Inflammatory macrophage treated with lipopolysaccharide for 4 hours (primary cell): ENCODE results near the gene RIPOR1.
"Not testable (repeated sequence)": the region's sequence is repeated elsewhere in the genome, so short reads cannot be mapped to it uniquely, and the experiment has no call there.

Source experiments
- DNase-seq: peaks from one replicate; pipeline ENCODE4 v3.0.0-alpha.2; 2020

Gene RIPOR1, protein sequence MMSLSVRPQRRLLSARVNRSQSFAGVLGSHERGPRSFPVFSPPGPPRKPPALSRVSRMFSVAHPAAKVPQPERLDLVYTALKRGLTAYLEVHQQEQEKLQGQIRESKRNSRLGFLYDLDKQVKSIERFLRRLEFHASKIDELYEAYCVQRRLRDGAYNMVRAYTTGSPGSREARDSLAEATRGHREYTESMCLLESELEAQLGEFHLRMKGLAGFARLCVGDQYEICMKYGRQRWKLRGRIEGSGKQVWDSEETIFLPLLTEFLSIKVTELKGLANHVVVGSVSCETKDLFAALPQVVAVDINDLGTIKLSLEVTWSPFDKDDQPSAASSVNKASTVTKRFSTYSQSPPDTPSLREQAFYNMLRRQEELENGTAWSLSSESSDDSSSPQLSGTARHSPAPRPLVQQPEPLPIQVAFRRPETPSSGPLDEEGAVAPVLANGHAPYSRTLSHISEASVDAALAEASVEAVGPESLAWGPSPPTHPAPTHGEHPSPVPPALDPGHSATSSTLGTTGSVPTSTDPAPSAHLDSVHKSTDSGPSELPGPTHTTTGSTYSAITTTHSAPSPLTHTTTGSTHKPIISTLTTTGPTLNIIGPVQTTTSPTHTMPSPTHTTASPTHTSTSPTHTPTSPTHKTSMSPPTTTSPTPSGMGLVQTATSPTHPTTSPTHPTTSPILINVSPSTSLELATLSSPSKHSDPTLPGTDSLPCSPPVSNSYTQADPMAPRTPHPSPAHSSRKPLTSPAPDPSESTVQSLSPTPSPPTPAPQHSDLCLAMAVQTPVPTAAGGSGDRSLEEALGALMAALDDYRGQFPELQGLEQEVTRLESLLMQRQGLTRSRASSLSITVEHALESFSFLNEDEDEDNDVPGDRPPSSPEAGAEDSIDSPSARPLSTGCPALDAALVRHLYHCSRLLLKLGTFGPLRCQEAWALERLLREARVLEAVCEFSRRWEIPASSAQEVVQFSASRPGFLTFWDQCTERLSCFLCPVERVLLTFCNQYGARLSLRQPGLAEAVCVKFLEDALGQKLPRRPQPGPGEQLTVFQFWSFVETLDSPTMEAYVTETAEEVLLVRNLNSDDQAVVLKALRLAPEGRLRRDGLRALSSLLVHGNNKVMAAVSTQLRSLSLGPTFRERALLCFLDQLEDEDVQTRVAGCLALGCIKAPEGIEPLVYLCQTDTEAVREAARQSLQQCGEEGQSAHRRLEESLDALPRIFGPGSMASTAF

DNA sequence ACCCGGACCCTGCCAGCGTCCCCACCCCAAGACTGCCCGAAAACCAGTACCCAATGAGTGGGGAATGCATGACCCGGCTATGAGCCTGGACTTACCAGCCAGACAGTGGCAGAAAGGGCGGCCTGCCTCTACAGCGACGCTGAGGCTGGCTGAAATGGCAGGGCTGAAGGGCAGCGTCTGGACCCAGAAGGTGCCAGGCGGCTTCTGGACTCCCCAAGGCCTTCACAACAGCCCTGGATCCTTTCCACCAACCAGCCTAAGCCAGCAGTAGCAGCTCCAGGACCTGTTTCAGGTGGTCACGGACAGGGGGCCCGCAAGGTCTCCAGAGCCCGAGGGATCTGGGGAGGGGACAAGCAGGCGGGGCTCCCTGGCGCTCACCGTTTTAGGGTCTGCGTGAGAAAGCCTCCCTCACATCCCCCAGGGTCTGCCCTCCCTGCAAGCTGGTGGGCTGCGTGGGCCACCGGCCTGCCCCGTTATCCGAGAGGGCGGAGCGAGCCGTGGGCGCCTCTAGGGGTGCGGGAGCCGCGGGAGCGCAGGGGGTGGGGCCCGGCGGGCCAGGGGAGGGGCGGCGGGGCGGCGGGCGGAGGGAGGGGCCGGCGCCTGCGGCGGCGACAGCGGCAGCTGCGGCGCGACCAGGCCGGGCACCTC is at the start of gene RIPOR1:
Gene RIPOR1 (plus strand): TSS at position 608 of the 648 bp plus-strand sequence. CDS start 9,618 bp downstream, outside the sequence.
- DNase-seq = peak; percentile 51

DNA sequence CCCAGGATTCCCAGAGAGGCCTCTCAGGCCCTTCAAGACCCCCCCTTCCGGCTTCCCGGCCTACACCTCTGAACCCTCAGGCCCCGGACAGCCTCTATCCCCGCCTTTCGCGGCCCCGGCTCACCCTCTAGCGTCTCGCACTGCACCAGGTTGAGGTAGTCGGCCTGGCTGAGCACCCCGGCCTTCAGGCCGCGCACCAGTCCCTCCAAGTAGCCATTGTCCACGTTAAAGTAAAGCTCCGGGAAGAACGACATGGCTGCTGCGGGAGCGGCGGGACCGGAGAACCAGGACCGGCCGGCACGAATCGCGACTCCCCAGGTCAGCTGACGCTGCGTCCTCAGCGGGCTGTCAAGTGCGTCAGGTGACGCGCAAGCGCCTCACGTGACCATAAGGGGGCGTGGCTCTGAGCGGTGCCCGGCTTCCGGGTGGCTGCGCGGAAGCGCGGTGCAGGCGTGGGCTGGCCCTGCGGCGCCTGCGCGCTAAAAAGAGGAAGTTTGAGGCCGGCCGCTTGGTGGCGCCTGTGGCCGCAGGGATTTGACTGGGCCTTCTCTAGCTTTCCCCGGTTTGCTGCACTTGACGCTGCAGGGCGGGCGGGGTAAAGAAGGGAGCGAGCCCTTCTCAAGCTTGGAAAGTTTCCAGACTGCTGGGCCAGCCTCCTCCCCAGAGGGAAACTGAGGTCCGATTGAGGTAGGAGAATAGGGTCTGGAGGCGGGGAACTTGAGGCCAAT is 47.6 kb upstream of the RIPOR1 start, which contains the start of gene ATP6V0D1:
Gene ATP6V0D1 (minus strand): TSS at position 325 of the 728 bp plus-strand sequence. CDS start 71 bp downstream, at position 254.
- peak; percentile 99 for DNase-seq

DNA sequence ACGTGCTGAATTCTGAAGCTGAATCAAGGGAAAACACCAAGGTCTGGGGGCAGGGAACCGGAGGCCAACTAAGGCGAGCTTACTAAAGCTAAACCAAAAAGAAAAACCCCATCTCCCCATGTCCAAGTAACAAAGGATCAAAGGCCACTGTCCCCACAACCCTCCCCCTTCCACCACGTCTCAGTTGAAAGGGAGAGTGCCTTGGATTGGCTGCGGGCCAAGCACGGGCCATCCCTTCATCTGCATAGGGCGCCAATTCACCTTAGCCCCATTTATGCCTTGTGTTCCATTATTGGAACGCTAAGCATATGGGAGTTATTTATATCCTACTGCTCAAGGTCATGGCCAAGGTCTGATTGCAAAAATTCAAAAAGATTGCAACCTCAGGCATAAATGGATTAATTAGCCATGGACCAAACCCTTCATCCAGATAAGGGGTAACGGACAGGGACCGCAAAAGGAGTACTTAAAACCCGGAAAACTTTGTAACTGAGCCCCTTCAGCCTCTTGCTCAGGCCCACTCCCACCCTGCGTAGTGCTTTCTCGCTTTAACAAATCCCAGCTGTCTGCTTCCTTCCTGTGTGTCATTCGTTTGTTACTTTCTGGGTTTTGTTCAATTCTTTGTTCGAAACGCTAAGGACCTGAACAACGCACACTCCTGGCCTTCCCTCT is 46.9 kb upstream of the RIPOR1 start:
- no peak for DNase-seq

DNA sequence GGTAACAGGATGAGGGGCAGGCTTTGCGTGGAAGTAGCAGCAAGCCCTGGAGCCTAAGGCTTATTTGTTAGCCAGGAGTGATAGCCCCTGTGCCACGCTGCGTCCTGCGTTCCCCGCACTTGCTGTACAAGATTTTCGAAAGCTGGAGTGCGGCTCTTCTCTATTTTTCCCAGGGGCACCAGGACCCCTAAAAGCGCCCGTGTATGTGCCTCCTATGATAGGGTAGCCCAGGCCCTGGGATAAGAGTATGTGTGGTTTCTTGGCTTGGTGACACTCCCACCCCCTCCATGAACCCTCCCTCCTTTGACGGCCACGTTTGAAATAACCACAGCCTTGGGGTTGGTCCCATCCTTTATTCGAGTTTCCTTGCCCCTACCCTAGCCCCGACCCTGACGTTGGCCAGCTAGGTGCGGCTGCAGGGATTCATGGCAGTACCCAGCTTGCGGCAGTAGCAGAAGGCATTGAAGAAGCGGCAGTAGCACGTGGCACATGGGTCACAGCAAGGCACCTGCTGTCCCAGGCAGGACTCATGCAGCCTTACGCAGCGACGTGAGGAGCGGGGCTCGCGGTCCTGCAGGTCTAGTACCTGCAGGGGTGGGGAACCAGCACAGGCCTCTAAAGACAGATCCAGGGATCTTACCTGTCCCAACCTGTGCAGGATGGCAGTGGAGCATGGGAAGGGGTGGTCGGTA is 46.2 kb upstream of the RIPOR1 start:
- DNase-seq = no peak

DNA sequence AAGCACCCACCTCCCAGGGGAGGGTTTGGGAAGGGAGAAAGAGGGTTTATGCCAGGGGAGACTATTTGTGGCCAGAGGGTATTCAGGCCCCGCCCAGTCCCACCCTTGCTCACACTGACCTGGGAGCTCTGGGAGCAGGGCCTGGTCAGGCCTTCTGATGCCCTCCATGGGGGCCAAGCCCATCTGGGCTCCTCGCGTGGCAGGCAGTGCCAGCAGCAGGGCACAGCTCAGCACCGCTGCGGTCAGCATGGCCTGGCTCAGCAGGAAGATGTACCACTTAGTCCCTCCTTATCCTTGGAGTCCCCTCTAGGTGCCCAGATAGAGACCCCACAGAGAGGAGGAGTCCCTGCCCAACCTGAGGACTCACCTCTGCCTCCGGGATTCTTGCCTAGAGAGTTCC is 45.5 kb upstream of the RIPOR1 start, which contains the start of gene AGRP:
Gene AGRP (minus strand): TSS at position 398 of the 400 bp plus-strand sequence. CDS start 149 bp downstream, at position 249.
- no peak for DNase-seq

DNA sequence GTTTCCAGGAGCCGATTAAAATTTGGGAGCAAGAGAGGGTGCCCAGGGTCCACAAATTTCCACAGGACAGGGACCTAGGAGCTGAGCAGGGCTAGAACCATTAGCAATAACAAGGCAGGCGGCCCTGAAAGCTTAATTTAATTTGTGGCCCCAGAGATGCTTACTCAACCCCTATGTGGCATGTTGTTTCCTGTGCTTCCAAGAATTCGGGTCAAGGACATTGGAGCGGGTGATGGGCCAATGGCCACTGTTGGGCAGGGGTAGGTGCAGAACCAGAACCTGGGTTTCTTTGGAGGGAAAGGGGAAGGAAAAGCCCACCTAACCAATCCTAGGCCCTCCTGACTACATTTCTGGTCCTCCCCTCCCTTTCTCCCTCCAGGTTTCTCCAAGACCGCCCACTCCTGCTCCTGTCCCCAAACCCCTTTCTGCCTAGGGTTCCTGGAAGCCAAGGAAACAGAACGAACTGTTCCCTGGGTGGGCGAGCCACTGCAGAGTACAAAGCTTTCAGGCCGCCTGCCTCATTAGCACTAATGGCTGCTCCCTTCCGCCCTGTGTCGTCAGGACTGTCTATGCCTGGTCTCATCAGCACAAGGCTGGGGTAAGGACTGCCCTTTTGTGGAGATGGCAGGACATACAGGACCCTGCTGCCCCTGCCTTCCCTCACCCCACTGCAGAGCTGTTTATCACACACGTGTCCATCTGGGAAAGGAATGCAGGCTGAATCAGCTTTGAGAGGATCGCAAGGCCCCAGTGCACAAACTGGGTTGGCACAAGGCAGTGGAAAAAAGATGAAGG is 44.7 kb upstream of the RIPOR1 start:
- no peak for DNase-seq

DNA sequence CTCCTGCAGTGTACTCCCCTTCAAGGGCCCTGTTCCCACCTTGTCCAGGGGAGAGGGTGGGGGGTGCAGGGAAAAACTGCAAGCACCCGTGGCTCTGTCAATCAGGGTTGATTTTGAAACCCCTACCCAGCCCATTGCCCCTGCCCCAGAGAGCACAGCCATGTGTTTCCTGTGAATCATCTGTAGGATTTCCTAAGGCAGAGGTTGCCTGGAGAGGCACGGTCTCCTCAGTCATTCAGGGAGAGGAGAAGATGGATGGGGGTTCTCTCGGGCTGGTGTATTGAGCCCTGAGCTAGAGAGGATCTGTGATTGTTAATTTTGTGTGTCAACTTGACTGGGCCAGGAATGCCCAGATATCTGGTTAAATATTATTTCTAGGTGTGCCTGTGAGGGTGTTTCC is 41.8 kb upstream of the RIPOR1 start:
- peak; percentile 69 for DNase-seq

DNA sequence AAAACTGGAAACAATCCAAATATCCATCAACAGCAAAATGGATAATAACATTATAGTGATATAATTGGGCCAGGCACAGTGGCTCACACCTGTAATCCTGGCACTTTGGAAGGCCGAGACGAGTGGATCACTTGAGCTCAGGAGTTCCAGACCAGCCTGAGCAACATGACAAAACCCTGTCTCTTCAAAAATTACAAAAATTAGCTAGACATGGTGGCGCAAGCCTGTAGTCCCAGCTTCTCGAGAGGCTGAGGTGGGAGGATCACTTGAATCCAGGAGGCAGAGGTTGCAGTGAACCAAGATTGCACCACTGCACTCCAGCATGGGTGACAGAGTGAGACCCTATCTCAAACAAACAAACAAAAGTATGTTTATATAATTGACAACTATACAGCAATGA is 41.1 kb upstream of the RIPOR1 start:
- DNase-seq = not testable (repeated sequence)

DNA sequence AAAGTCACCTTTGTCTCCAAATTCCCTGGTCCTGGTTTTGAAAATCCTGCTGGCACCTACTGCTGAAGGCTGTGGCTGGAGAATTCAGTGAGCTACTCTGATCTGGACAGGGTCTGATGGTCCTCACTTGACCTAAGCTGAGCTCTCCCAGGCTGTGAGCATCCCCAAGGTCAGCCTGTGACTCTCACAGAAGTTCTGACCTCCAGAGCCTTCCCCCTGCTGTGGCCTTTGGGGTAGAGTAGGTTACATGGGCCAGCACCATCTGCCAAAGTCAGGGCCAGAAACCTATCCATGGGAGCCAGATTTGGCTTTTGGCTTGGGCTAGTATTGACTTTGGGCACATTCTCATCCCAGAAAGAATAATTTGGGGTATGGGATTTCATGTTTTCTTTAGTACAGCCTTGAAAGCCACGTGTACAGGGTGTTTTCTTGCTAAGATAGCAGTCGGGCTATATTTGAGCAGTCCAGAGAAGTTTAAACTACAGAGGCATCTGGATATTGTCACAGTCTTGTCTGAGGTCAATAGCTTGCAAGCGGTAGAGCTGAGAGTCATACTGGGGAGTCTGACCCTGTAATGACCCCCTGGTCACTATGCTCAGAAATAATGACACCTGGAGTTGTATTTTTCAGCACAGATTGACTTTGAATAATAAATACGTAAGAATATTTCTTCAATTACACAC is 39.1 kb upstream of the RIPOR1 start:
- no peak for DNase-seq

DNA sequence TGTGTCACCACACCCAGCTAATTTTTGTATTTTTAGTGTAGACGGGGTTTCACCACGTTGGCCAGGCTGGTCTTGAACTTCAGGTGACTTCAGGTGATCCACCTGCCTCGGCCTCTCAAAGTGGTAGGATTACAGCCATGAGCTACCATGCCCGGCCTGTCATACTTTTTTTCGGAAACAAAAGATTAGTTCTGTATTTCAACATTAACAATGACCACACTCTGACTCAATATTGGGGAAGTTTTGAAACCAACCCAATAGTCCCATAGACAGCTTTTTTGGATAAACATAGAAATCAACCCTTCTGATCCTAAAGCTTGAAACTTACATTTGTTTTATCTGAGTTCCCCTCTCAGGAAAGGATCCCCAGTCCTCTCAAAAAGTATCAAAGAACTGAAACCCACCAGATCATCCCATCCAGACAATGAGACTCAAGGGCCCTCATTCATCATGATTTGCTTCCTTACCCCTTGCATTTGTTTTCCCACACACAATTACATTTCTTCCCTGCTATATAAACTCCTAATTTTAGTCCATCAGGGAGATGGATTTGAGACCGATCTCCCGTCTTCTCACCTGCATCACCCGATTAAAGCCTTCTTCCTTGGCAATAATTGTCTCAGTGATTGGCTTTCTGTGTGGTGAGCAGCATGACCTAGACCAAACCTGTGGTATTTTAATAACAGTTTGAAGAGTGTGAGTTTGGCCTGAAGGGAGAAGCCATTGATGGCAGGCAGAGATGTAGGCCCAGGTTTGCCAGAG is 38.1 kb upstream of the RIPOR1 start:
- peak; percentile 87 for DNase-seq

DNA sequence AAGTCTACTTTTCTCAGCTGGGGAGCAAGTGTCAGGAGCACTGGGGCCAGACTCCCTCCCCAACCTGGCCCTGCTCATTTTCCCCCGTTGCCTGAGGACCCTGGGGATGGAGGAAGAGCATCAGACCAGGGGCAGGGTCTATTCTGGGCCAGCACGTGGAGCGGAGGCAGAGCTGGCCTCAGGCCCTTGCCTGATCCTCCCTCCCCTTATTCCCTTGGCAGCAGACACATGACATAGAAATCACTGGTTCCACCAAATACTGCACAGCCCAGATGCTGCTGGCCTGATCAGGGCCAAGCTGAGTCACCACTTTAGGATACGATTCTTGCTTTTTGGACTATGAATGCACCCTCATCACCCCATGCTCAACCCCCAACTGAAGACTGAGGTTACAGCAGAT is 29.5 kb upstream of the RIPOR1 start:
- no peak for DNase-seq

DNA sequence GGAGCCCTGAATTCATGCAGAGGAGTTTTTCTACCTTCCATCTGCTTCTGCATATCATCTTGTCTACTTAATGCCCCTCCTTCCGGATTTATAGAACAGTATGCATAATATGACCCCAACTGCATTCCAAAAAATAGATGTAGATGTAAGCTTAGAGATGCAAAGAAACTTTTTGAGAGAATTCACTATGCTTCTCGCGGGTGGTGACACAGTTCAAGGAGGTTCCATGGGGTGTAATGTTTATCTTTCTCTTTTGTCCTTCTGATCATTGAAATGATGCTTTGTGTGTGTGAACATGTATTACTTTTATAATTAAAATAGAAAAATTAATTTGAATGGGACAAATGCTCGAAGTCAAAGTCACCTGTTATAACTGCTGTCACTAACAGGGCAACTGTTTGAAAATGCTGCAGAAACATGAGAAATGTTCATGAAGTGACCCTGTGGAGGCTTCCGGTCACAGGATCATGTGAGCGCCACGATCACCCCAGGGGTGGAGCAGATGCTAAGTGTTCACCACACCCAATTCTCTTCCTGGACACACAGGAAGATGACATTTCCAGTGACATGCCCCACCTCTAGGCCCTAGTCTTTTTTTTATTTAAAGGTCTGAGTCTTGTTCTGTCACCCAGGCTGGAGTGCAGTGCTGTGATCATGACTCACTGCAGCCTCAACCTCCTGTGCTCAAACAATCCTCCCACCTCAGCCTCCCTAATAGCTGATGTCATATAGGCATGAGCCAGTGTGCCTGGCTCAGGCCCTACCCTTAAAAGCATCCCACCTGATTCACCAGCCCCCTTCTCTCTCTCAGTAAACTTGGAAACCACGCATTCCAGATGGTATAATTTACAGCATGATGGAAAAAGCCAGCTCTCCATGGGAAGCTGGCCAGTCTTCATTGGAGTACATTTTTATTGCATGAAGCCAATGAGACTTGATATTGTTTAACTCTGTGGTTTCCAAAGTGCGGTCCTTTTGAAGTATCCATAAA is 24.3 kb upstream of the RIPOR1 start:
- peak; percentile 96 for DNase-seq

DNA sequence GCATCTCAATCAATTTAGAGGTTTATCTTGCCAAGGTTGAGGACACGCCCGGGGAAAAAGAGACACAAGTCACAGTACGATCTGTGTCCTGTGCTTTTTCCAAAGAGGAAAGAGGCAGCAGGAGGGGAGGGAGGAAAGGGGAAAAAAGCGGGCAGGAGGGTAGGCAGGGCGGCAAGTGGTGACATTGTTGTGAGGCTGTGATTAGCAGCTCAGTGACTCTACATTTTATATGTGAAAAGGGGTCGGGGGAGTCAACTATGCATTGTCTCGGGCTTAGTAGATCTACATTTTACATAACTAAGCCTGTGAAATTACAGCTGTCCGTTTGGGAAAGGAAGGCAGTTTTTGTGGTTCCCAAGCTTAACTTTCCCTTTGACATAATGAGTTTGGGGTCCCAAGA is 22.2 kb upstream of the RIPOR1 start:
- no peak for DNase-seq

DNA sequence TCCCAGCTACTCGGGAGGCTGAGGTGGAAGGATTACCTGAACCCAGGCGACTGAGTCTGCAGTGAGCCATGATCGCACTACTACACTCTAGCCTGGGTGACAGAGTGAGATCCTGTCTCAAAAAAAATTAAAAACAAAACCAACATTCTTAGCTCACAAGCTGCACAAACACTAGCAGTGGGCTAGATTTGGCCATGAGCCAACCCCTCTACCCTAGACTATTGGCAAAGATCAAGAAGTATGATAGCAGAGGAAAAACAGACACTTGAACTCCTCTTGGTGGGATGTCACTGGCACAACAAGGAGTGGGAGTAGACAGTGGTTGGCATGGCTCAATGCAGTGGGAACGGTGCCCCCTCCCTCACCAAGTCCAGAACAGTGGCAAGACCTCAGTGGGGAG is 19.6 kb upstream of the RIPOR1 start:
- DNase-seq = peak; percentile 29

DNA sequence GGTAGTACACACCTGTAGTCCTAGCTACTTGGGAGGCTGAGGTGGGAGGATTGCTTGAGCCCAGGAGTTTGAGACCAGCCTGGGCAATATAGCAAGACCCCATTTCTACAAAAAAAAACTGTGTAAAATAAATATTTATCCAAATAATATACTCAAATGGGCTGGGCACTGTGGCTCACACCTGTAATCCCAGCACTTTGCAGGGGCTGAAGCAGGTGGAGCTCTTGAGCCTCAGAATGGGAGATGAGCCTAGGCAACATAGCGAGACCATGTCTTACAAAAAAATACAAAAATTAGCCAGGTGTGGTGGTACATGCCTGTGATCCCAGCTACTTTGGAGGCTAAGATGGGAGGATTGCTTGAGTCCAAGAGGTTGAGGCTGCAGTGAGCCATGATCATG is 14.7 kb upstream of the RIPOR1 start:
- DNase-seq = not testable (repeated sequence)

DNA sequence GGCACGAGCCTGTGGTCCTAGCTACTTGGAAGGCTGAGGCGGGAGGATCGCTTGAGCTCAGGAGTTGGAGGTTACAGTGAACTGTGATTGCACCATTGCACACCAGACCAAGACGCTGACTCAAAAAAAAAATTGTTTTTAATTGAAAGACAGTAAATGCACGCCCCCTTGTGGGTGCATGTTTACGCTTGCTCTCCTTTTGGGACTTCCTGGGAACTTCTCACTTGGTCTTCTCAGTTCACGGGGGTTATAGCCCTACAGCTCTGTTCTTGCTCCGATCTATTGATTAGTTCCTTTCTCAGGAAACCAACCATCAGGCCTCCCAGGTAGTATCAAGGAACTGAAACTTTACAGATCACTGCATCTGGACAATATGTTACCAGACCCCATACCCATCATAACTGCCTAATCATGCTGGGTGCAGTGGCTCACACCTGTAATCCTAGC is 14.2 kb upstream of the RIPOR1 start:
- DNase-seq = peak; percentile 97
